ENCODE results near the gene MEN1. TPM values are rescaled to one million over a fixed set of nuclear protein-coding genes. Genes with fewer than 3 reads are reported as not detected.
"Not testable (repeated sequence)": the region's sequence is repeated elsewhere in the genome, so short reads cannot be mapped to it uniquely, and the experiment has no call there.

MEN1 gene
- total RNA-seq, 4 donors from 2014 or later = 26.9 to 46.6 (median 36.1) TPM

- TF ChIP-seq POLR2AphosphoS5 (IDR thresholded peaks at IDR 0.05) (no peak), POLR2A (IDR thresholded peaks at IDR 0.05) (no peak), EP300 (IDR thresholded peaks at IDR 0.05) (no peak), CTCF (IDR thresholded peaks at IDR 0.05) (no peak)
- Histone ChIP-seq H3K27ac (peak overlapping the region; percentile 24), H3K36me3 (peaks cover 15% of the 10 kb centered on the region), H3K27me3 (no peaks in the 10 kb centered on the region), H3K9me3 (no peaks in the 10 kb centered on the region), H3K4me3 (no peak overlapping the region), H3K4me1 (peaks cover 74% of the 10 kb centered on the region)
- WGBS = 66% methylated on average over 18 of the region's 19 CpGs
- no peak for DNase-seq (ENCODE audit: low spot score in 2 of 2)
Measured at GRCh38 chr11:64849598-64850356, 39.4 kb upstream of the MEN1 start.

- 74% methylated on average over 15 of the region's 16 CpGs for WGBS
- Histone ChIP-seq H3K9me3 (no peaks in the 10 kb centered on the region), H3K36me3 (peaks cover 9% of the 10 kb centered on the region), H3K4me1 (peaks cover 72% of the 10 kb centered on the region), H3K27ac (no peak overlapping the region), H3K4me3 (no peak overlapping the region), H3K27me3 (no peaks in the 10 kb centered on the region)
- no peak for TF ChIP-seq CTCF (IDR thresholded peaks at IDR 0.05)
- no peak for TF ChIP-seq POLR2A (IDR thresholded peaks at IDR 0.05)
- no peak for TF ChIP-seq POLR2AphosphoS5 (IDR thresholded peaks at IDR 0.05)
- TF ChIP-seq EP300 (IDR thresholded peaks at IDR 0.05) = no peak
- no peak for DNase-seq (ENCODE audit: low spot score in 2 of 2)
Measured at GRCh38 chr11:64848826-64849597, 38.7 kb upstream of the MEN1 start.

- no peak for DNase-seq (ENCODE audit: low spot score in 2 of 2)
- H3K27me3 ChIP-seq = no peaks in the 10 kb centered on the region
- no peaks in the 10 kb centered on the region for H3K9me3 ChIP-seq
- no peak overlapping the region for H3K4me3 ChIP-seq
- WGBS = 67% methylated on average over 4 of the region's 6 CpGs
- H3K27ac ChIP-seq = no peak overlapping the region
- TF ChIP-seq EP300 (IDR thresholded peaks at IDR 0.05) (no peak), POLR2A (IDR thresholded peaks at IDR 0.05) (no peak)
- peaks cover 65% of the 10 kb centered on the region for H3K4me1 ChIP-seq
- peaks cover 2% of the 10 kb centered on the region for H3K36me3 ChIP-seq
Measured at GRCh38 chr11:64848214-64848825, 38.0 kb upstream of the MEN1 start.

- Histone ChIP-seq H3K27me3 (no peaks in the 10 kb centered on the region), H3K9me3 (no peaks in the 10 kb centered on the region), H3K27ac (no peak overlapping the region), H3K4me1 (peaks cover 61% of the 10 kb centered on the region), H3K4me3 (no peak overlapping the region), H3K36me3 (no peaks in the 10 kb centered on the region)
- 29% methylated on average over 9 of the region's 13 CpGs for WGBS
- peak; percentile 96 to 97 for DNase-seq (ENCODE audit: low spot score in 2 of 2)
- TF ChIP-seq CTCF (IDR thresholded peaks at IDR 0.05) = peak; percentile 97
- no peak for TF ChIP-seq EP300 (IDR thresholded peaks at IDR 0.05)
- TF ChIP-seq POLR2AphosphoS5 (IDR thresholded peaks at IDR 0.05) = no peak
- TF ChIP-seq POLR2A (IDR thresholded peaks at IDR 0.05) = no peak
Measured at GRCh38 chr11:64846998-64847666, 36.8 kb upstream of the MEN1 start.

- H3K27ac ChIP-seq; H3K36me3 ChIP-seq; H3K27me3 ChIP-seq; H3K4me3 ChIP-seq; DNase-seq (ENCODE audit: low spot score in 2 of 2); H3K9me3 ChIP-seq: not testable (repeated sequence)
- H3K4me1 ChIP-seq = peaks cover 58% of the 10 kb centered on the region
- WGBS = 91% methylated on average over 8 of the region's 8 CpGs
Measured at GRCh38 chr11:64845776-64846129, 35.4 kb upstream of the MEN1 start.
